HEK293 (cell line): ENCODE data around the gene MEIOC.
A peak's percentile ranks its signal among the peaks of the same experiment; 100 is the strongest.

Experiments
- CTCF ChIA-PET: fragments of 350-600 bp; formaldehyde crosslinking; extraction: SDS; loops from one replicate; lab custom pipeline; 2021; ENCODE audit warnings: antibody characterized with exemption; lab: Yijun Ruan, JAX
- POLR2A ChIA-PET: fragments of 300-600 bp; formaldehyde crosslinking; extraction: SDS; loops from one replicate; lab custom pipeline; 2020; ENCODE audit warnings: antibody characterized with exemption, inconsistent platforms; lab: Yijun Ruan, JAX
- H3K27ac ChIP-seq: fragments of 200-500 bp; sonication (Bioruptor generic); 2 replicates; pipeline ENCODE4 v1.5.1; 2014; ENCODE audit warnings: low read depth, low read length, control low read depth, inconsistent platforms; ENCODE audit errors: extremely low read depth
- H3K36me3 ChIP-seq, 2 experiments: fragments of 200-500 bp in 1 of 2; sonication (Bioruptor generic) in 1 of 2; 1 replicate in 1 of 2; 2 replicates in 1 of 2; pipeline ENCODE4 v1.5.1; 2014 to 2017; ENCODE audit warnings: inconsistent platforms in 2 of 2, low read length in 2 of 2; ENCODE audit not compliant: control insufficient read depth in 2 of 2, insufficient read depth in 1 of 2
- H3K4me1 ChIP-seq: fragments of 200-500 bp; sonication (Bioruptor generic); 2 replicates; pipeline ENCODE4 v1.5.1; 2014; ENCODE audit warnings: mild to moderate bottlenecking, low read length, inconsistent platforms; ENCODE audit not compliant: control insufficient read depth, insufficient read depth
- H3K4me3 ChIP-seq: 2 replicates; pipeline ENCODE4 v1.5.1; 2011; ENCODE audit warnings: low read depth, mild to moderate bottlenecking, control low read depth, low read length, moderate library complexity
- H3K9me3 ChIP-seq: fragments of 200-500 bp; sonication (Bioruptor generic); 2 replicates; pipeline ENCODE4 v1.5.1; 2014; ENCODE audit warnings: low read depth, low read length, inconsistent platforms; ENCODE audit not compliant: control insufficient read depth, insufficient read depth
- AEBP2 ChIP-seq: fragments of 450-650 bp; formaldehyde crosslinking; IDR thresholded peaks from 2 replicates; pipeline ENCODE4 v1.5.1; 2016; ENCODE audit warnings: missing biosample characterization, missing genetic modification characterization, borderline replicate concordance
- HOXD13 ChIP-seq: sonication (generic); formaldehyde crosslinking; IDR thresholded peaks from 2 replicates; pipeline ENCODE4 v1.8.0; 2022; ENCODE audit warnings: missing genetic modification reagents, borderline replicate concordance
- INSM2 ChIP-seq: fragments of 450-650 bp; formaldehyde crosslinking; IDR thresholded peaks from 2 replicates; pipeline ENCODE4 v1.5.1; 2016; ENCODE audit warnings: missing biosample characterization, missing genetic modification characterization
- OVOL3 ChIP-seq: fragments of 450-650 bp; formaldehyde crosslinking; IDR thresholded peaks from 2 replicates; pipeline ENCODE4 v1.5.1; 2016; ENCODE audit warnings: missing biosample characterization, missing genetic modification characterization
- SCRT1 ChIP-seq: fragments of 450-650 bp; formaldehyde crosslinking; IDR thresholded peaks from 2 replicates; pipeline ENCODE4 v1.5.1; 2016; ENCODE audit warnings: missing biosample characterization, missing genetic modification characterization, borderline replicate concordance
- ZBTB17 ChIP-seq: fragments of 450-650 bp; formaldehyde crosslinking; IDR thresholded peaks from 2 replicates; pipeline ENCODE4 v1.5.1; 2016; ENCODE audit warnings: missing biosample characterization, missing genetic modification characterization
- ZBTB48 ChIP-seq: fragments of 450-650 bp; formaldehyde crosslinking; IDR thresholded peaks from 2 replicates; pipeline ENCODE4 v1.5.1; 2016; ENCODE audit warnings: missing biosample characterization, missing genetic modification characterization
- ZBTB49 ChIP-seq: fragments of 450-650 bp; formaldehyde crosslinking; IDR thresholded peaks from 2 replicates; pipeline ENCODE4 v1.5.1; 2016; ENCODE audit warnings: missing biosample characterization, missing genetic modification characterization, low read depth
- ZFP37 ChIP-seq: fragments of 450-650 bp; formaldehyde crosslinking; IDR thresholded peaks from 2 replicates; pipeline ENCODE4 v1.5.1; 2016; ENCODE audit warnings: missing biosample characterization, missing genetic modification characterization
- ZIC2 ChIP-seq: fragments of 450-650 bp; formaldehyde crosslinking; IDR thresholded peaks from 2 replicates; pipeline ENCODE4 v1.5.1; 2016; ENCODE audit warnings: missing biosample characterization, missing genetic modification characterization
- ZNF133 ChIP-seq: fragments of 450-650 bp; formaldehyde crosslinking; IDR thresholded peaks from 2 replicates; pipeline ENCODE4 v1.5.1; 2016; ENCODE audit warnings: missing biosample characterization, missing genetic modification characterization
- ZNF148 ChIP-seq: fragments of 450-650 bp; formaldehyde crosslinking; IDR thresholded peaks from 2 replicates; pipeline ENCODE4 v1.5.0; 2017; ENCODE audit warnings: missing biosample characterization, missing genetic modification characterization, borderline replicate concordance
- ZNF157 ChIP-seq: fragments of 450-650 bp; formaldehyde crosslinking; IDR thresholded peaks from 2 replicates; pipeline ENCODE4 v1.5.1; 2016; ENCODE audit warnings: missing biosample characterization, missing genetic modification characterization
- ZNF280C ChIP-seq: fragments of 450-650 bp; formaldehyde crosslinking; IDR thresholded peaks from 2 replicates; pipeline ENCODE4 v1.5.1; 2016; ENCODE audit warnings: missing biosample characterization, missing genetic modification characterization
- ZNF488 ChIP-seq: fragments of 450-650 bp; formaldehyde crosslinking; IDR thresholded peaks from 2 replicates; pipeline ENCODE4 v1.5.1; 2016; ENCODE audit warnings: missing biosample characterization, missing genetic modification characterization
- ZNF560 ChIP-seq: fragments of 450-650 bp; formaldehyde crosslinking; IDR thresholded peaks from 2 replicates; pipeline ENCODE4 v1.5.1; 2017; ENCODE audit warnings: missing biosample characterization, missing genetic modification characterization, borderline replicate concordance
- ZNF600 ChIP-seq: fragments of 450-650 bp; formaldehyde crosslinking; IDR thresholded peaks from 2 replicates; pipeline ENCODE4 v1.5.1; 2016; ENCODE audit warnings: missing biosample characterization, missing genetic modification characterization
- ZNF621 ChIP-seq: fragments of 450-650 bp; formaldehyde crosslinking; IDR thresholded peaks from 2 replicates; pipeline ENCODE4 v1.5.1; 2017; ENCODE audit warnings: missing biosample characterization, missing genetic modification characterization
- ZNF664 ChIP-seq: fragments of 450-650 bp; formaldehyde crosslinking; IDR thresholded peaks from 2 replicates; pipeline ENCODE4 v1.5.1; 2016; ENCODE audit warnings: missing biosample characterization, missing genetic modification characterization
- ZNF677 ChIP-seq: fragments of 450-650 bp; IDR thresholded peaks from 2 replicates; pipeline ENCODE4 v1.5.0; 2018; ENCODE audit warnings: missing biosample characterization, mild to moderate bottlenecking, missing genetic modification characterization, moderate library complexity
- ZNF777 ChIP-seq: fragments of 450-650 bp; formaldehyde crosslinking; IDR thresholded peaks from 2 replicates; pipeline ENCODE4 v1.5.1; 2017; ENCODE audit warnings: missing biosample characterization, missing genetic modification characterization, borderline replicate concordance
- ZSCAN5A ChIP-seq: fragments of 450-650 bp; formaldehyde crosslinking; IDR thresholded peaks from 2 replicates; pipeline ENCODE4 v1.5.1; 2016; ENCODE audit warnings: missing biosample characterization, missing genetic modification characterization

Gene MEIOC

GRCh38 chr17:44627513-44628242, 28.6 kb upstream of the MEIOC start (continued):
- TF ChIP-seq ZNF280C (tag by site-specific recombination): no peak
- no peak for TF ChIP-seq ZSCAN5A (tag by site-specific recombination)
- TF ChIP-seq ZIC2 (tag by site-specific recombination): peak; percentile 47
- TF ChIP-seq ZNF777 (tag by site-specific recombination): no peak
- no peak for TF ChIP-seq SCRT1 (tag by site-specific recombination)
- TF ChIP-seq ZNF677 (tag by site-specific recombination): no peak
- TF ChIP-seq ZNF148: no peak
- TF ChIP-seq ZBTB48 (tag by site-specific recombination): no peak
- no peak for TF ChIP-seq ZNF600
- no peak for TF ChIP-seq AEBP2
- no peak for TF ChIP-seq ZFP37 (tag by site-specific recombination)
- no peak for TF ChIP-seq ZNF621 (tag by site-specific recombination)

GRCh38 chr17:44628243-44629188, 27.8 kb upstream of the MEIOC start:
- no peaks in the 10 kb centered on the region for H3K36me3 ChIP-seq
- no peaks in the 10 kb centered on the region for H3K4me1 ChIP-seq
- ChIA-PET CTCF (interaction anchor here (0.7 to 0.8 kb wide), 2 partner anchors 9 to 150 kb away, joined by 3 read pairs; no protein-coding TSS in a partner anchor), POLR2A (no interaction called here)
- no peaks in the 10 kb centered on the region for H3K9me3 ChIP-seq
- H3K4me3 ChIP-seq: no peak overlapping the region
- H3K27ac ChIP-seq: no peak overlapping the region
- TF ChIP-seq OVOL3 (tag by site-specific recombination): no peak
- no peak for TF ChIP-seq ZNF488 (tag by site-specific recombination)
- TF ChIP-seq ZNF157 (tag by site-specific recombination): no peak
- no peak for TF ChIP-seq ZBTB49 (tag by site-specific recombination)
- no peak for TF ChIP-seq INSM2 (tag by site-specific recombination)
- TF ChIP-seq ZNF133 (tag by site-specific recombination): no peak
- TF ChIP-seq ZNF664 (tag by site-specific recombination): no peak
- no peak for TF ChIP-seq ZNF560 (tag by site-specific recombination)
- TF ChIP-seq ZBTB17: no peak
- TF ChIP-seq HOXD13 (CRISPR knock-in tag): no peak
